Measurements from ENCODE around the gene CSF1R.

Gene CSF1R

DNA sequence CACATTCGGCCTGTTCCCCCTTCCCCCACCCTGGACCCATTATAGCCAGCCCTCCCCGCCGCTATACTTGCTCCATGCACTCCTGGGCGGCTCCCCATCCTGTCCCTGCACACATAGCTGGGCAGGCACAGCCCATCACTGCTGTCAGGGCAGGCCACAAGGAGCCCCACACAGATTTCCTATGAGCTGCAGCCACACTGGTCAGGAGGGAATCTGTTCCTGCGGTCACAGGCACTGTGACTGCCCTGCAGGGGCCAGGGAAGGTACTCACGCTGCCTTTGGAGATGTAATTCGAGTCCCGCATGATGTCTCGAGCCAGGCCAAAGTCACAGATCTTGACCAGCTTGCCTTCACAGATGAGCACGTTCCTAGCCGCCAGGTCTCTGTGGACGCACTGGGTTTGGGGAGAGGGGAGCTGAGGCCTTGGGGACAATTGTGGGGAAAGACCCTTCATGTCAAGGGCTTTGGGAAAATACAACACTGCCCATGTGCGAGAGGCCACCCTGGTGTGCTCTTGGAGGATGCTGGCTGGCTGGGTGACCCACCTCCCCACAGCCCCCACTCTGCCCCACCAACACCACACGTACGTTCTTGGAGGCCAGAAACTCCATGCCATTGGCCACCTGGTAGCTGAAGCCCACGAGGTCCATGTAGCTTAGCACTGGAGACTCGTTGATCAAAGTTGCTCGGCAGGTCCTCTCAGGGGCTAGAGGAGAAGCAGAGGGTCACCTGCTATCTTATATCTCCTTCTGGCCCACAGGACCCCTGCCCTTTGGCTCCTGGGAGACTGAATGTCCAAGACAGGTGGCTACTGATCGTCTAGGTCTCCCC, 34.5 kb upstream of the CSF1R start:
- DNase-seq (ENCODE audit: insufficient read length, low spot score) (no peak), FAIRE-seq (no peak)
- TF ChIP-seq, protein P1, sequence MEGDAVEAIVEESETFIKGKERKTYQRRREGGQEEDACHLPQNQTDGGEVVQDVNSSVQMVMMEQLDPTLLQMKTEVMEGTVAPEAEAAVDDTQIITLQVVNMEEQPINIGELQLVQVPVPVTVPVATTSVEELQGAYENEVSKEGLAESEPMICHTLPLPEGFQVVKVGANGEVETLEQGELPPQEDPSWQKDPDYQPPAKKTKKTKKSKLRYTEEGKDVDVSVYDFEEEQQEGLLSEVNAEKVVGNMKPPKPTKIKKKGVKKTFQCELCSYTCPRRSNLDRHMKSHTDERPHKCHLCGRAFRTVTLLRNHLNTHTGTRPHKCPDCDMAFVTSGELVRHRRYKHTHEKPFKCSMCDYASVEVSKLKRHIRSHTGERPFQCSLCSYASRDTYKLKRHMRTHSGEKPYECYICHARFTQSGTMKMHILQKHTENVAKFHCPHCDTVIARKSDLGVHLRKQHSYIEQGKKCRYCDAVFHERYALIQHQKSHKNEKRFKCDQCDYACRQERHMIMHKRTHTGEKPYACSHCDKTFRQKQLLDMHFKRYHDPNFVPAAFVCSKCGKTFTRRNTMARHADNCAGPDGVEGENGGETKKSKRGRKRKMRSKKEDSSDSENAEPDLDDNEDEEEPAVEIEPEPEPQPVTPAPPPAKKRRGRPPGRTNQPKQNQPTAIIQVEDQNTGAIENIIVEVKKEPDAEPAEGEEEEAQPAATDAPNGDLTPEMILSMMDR (IDR thresholded peaks at IDR 0.05; ENCODE audit: insufficient read depth, missing control alignments), result no peak

DNA sequence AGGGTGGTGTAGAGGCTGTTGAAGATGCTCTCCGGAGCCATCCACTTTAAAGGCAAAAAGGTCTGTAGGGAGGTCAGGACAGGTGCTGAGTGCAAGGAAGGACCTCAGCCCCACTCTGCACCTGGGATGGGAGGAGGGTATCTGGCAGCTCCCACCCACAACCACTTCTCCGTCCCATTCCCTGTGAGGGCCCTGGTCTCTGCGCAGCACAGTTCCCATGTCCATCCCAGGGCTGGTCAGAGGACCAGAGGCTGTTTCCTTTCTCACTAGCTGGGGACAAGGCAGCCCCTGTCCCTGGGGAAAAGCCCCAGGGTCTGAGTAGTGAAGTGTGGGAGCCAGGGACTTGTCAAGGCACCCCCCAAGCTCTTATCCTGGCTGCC, 33.7 kb upstream of the CSF1R start:
- no peak for FAIRE-seq
- TF ChIP-seq, protein P1 (IDR thresholded peaks at IDR 0.05; ENCODE audit: insufficient read depth, missing control alignments), result no peak
- no peak for DNase-seq (ENCODE audit: insufficient read length, low spot score)

DNA sequence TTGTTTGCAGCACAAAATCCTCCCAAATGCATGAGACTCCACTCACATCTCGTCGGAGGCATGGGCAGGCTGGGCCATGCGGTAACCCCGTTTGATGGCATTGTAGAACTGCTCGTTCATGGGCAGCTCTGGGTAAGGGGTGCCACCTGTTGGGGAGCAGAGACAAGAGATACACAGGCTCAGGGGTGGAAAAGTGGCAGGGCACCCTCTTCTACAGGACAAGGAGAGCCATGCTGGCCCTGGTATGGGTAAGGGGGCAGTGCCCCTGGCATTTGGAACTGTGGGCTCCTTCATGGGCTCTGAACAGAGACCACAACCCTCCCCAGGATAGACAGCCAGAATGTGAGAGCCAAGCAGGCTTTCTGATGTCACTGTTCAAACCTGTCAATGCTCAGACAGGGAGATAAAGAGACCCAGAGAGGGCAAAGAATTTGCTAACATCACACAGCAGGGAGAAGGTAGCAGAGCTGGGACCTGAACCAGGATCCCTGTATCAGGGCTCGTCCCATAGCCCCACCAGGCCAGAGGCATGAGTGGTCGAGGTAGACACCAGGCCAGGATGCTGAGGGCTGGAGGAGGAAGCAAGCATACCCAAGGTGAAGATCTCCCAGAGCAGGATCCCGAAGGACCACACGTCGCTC, 33.2 kb upstream of the CSF1R start:
- no peak for FAIRE-seq
- no peak for DNase-seq (ENCODE audit: insufficient read length, low spot score)
- TF ChIP-seq, protein P1 (IDR thresholded peaks at IDR 0.05; ENCODE audit: insufficient read depth, missing control alignments), result no peak

DNA sequence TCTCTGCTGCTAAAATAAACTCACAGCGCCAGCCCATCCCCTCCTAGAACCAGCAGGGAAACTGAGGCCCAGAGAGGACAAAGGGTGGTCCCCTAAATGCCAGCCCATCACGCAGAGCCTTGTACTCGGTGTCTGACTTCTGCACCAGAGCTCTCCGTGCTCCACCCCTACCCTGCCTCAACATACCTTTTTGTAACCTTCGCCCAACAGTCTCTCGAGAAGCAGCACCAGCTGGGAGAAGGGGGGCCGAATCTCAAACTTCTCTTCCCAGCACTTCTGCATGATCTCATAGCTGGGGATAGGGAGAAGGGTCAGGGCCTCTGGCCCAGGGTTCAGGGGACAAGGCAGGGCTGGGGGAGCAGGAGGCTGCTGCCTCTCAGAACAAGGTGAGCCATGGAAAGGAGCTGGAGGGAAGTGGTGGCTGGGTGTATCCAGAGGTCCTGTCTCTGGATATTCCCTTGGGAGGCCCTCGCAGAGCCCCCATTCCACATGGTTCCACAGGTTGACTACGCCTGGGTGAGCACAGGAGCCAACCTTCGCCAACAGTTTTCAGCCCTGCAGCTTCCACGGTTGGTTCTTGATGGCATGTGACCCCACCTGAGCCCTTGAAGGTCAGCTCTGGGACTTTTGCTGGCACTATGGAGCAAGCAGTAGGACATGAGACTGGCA, 32.3 kb upstream of the CSF1R start:
- TF ChIP-seq, protein P1 (IDR thresholded peaks at IDR 0.05; ENCODE audit: insufficient read depth, missing control alignments), result no peak
- no peak for DNase-seq (ENCODE audit: insufficient read length, low spot score)
- no peak for FAIRE-seq

DNA sequence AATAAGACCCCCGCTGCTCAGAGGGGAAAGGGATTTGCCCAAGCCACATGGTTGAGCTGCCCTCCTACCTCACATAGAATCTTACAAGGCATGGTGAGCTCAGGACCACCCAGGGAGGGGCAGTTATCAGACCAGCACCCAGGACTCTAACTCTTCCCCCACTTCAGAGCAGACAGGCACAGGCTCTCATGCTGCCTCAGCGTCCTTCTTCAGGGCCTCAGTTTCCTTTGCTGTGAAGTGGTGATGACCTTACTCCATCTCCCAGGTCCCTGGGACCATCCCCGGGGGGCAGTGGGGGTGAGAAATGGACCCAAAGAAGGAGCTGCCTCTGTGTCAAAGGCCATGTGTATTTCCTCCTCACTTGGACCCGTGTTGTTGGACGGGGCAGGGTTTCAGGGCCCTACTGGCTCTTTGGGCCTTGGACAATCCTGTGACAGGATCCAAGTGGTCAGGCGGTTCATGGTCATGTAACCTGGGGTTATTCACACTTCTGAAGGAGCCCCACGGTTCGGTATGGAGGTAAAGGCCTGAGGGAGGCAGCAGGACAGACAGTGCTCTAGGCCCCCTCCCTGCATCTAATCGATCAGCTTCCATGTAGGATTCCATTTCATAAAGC, 31.7 kb upstream of the CSF1R start:
- DNase-seq (ENCODE audit: insufficient read length, low spot score) (no peak), FAIRE-seq (no peak)
- TF ChIP-seq, protein P1 (IDR thresholded peaks at IDR 0.05; ENCODE audit: insufficient read depth, missing control alignments), result no peak

DNA sequence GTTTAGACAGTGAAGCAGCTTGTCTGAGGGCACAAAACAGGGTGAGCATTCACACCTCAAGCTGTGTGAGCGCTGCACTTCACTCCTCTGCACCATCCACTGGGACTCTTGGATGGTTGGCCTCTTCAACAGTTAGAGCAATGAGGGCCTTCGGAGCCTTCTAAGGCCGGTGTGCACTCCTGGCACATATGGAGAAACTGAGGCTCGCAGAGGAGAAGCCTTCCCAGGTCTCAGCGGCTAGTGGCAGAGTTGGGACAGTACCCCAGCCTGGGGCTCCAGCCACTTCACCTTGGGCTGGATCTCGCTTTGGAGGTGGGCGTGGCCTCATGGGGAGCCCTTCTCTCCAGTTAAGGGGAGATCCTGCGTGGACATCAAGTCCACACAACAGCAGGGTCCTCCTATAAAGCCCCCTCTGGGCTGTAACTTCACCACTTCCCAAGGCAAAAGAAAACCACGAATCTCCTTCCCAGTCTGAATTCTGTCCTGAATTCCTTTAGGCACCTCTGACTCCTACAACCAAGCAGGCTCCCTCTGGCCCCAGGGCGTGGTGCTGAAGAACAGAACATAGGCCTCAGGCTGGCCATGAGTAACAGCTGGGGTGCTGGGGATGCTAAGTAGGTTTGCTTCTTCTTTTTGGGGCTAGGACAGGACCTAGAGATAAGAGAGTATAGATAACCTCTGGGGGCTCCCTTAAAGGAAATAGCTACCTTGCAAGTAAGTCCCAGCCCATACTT, 30.5 kb upstream of the CSF1R start:
- TF ChIP-seq, protein P1 (IDR thresholded peaks at IDR 0.05; ENCODE audit: insufficient read depth, missing control alignments), result no peak
- FAIRE-seq (no peak), DNase-seq (ENCODE audit: insufficient read length, low spot score) (no peak)

Data from D721Med (cell line).